K562 (cell line): Measurements from ENCODE around the gene S100P. TPM values are rescaled to one million over a fixed set of nuclear protein-coding genes. Genes with fewer than 3 reads are reported as not detected.

Experiments used
- CBX3 ChIP-seq, 2 experiments: IDR thresholded peaks; 1 replicate in 1 of 2; 2 replicates in 1 of 2; pipeline ENCODE4 v1.6.1; 2012; ENCODE audit warnings: inconsistent platforms in 2 of 2, low read length in 2 of 2, borderline replicate concordance in 1 of 2, control low read depth in 1 of 2
- CHD4 ChIP-seq: fragments of 200-600 bp; sonication (generic); IDR thresholded peaks from 3 replicates; pipeline ENCODE4 v1.6.1; 2012; ENCODE audit warnings: low read depth, mild to moderate bottlenecking, mixed read lengths, low read length, inconsistent platforms; ENCODE audit not compliant: insufficient read depth, insufficient replicate concordance, poor library complexity, severe bottlenecking
- COPS2 ChIP-seq: fragments of 450-650 bp; conservative IDR thresholded peaks from 2 replicates; pipeline ENCODE4 v1.6.1; 2016; ENCODE audit warnings: mild to moderate bottlenecking, moderate library complexity
- DACH1 ChIP-seq: fragments of 450-650 bp; IDR thresholded peaks from 2 replicates; pipeline ENCODE4 v1.6.1; 2018; ENCODE audit not compliant: partially characterized antibody
- ELF2 ChIP-seq: fragments of 250-450 bp; sonication (Bioruptor Pico); IDR thresholded peaks from 2 replicates; pipeline ENCODE4 v1.5.0; 2021; ENCODE audit warnings: mild to moderate bottlenecking
- ESRRB ChIP-seq: fragments of 250-450 bp; sonication (Bioruptor Pico); IDR thresholded peaks from 2 replicates; pipeline ENCODE4 v1.5.0; 2020; ENCODE audit warnings: mild to moderate bottlenecking, moderate library complexity, borderline replicate concordance
- IRF1 ChIP-seq: sonication (generic); formaldehyde crosslinking; IDR thresholded peaks from 2 replicates; pipeline ENCODE4 v1.8.0; 2022; ENCODE audit warnings: missing genetic modification reagents, mild to moderate bottlenecking, borderline replicate concordance
- MBD1 ChIP-seq: fragments of 250-450 bp; sonication (Bioruptor Pico); IDR thresholded peaks from 2 replicates; pipeline ENCODE4 v1.8.0; 2022; ENCODE audit warnings: inconsistent platforms
- NCOR1 ChIP-seq: fragments of 450-650 bp; IDR thresholded peaks from 2 replicates; pipeline ENCODE4 v1.6.1; 2016; ENCODE audit warnings: mild to moderate bottlenecking, moderate library complexity
- NFIC ChIP-seq: fragments of 450-650 bp; IDR thresholded peaks from 2 replicates; pipeline ENCODE4 v1.6.1; 2017; ENCODE audit warnings: mild to moderate bottlenecking, inconsistent platforms
- PCBP2 ChIP-seq: fragments of 200-400 bp; formaldehyde crosslinking; IDR thresholded peaks from 2 replicates; pipeline ENCODE4 v1.6.1; 2018; ENCODE audit warnings: low read length, low read depth, mild to moderate bottlenecking, moderate library complexity; ENCODE audit not compliant: poor library complexity, severe bottlenecking
- PHF21A ChIP-seq: fragments of 450-650 bp; IDR thresholded peaks from 2 replicates; pipeline ENCODE4 v1.6.1; 2017; ENCODE audit warnings: low read depth, borderline replicate concordance
- RERE ChIP-seq: sonication (generic); formaldehyde crosslinking; IDR thresholded peaks from 2 replicates; pipeline ENCODE4 v1.8.0; 2023; ENCODE audit warnings: missing genetic modification reagents, mild to moderate bottlenecking, borderline replicate concordance
- SRSF7 ChIP-seq: fragments of 200-400 bp; formaldehyde crosslinking; optimal IDR thresholded peaks from 2 replicates; pipeline ENCODE3; 2017; ENCODE audit warnings: mild to moderate bottlenecking, low read depth, low read length
- XRCC3 ChIP-seq: fragments of 450-650 bp; IDR thresholded peaks from 2 replicates; pipeline ENCODE4 v1.6.1; 2017; ENCODE audit warnings: mild to moderate bottlenecking, moderate library complexity
- ZNF277 ChIP-seq: fragments of 250-450 bp; sonication (Bioruptor Pico); IDR thresholded peaks from 2 replicates; pipeline ENCODE4 v1.8.0; 2022; ENCODE audit warnings: inconsistent platforms, mild to moderate bottlenecking, moderate library complexity, borderline replicate concordance
- ZNF311 ChIP-seq: fragments of 250-450 bp; sonication (Bioruptor Pico); IDR thresholded peaks from 2 replicates; pipeline ENCODE4 v1.4.0; 2020; ENCODE audit warnings: mild to moderate bottlenecking, moderate library complexity
- ZNF764 ChIP-seq: fragments of 250-450 bp; sonication (Bioruptor Pico); IDR thresholded peaks from 2 replicates; pipeline ENCODE4 v1.4.0; 2020; ENCODE audit warnings: low read depth, mild to moderate bottlenecking, moderate library complexity
- ZSCAN32 ChIP-seq: fragments of 450-650 bp; formaldehyde crosslinking; IDR thresholded peaks from 2 replicates; pipeline ENCODE4 v1.4.0; 2020; ENCODE audit warnings: mild to moderate bottlenecking, moderate library complexity
- polyA plus RNA-seq, 8 experiments: library from polyadenylated mRNA; depleted of rRNA in 4 of 8; stranded (reverse) in 5 of 8; unstranded in 3 of 8; fragments of >200 nt; fragmentation: Nextera tagmentation in 2 of 8; fragmentation: Illumina TruSeq in 1 of 8; extraction: Ambion mirVana in 2 of 8; extraction: Trizol in 1 of 8; gene quantifications; 2 replicates each; pipeline versions ENCODE4 v1.2.1 to v1.2.3, GENCODE V29; 2011 to 2014; ENCODE audit warnings: inconsistent platforms in 1 of 8, missing spikeins in 1 of 8
- total RNA-seq, 7 experiments: library from RNA; depleted of rRNA in 6 of 7; stranded (reverse); fragments of >200 nt in 6 of 7; fragmentation: Illumina TruSeq in 2 of 7; extraction: Trizol in 2 of 7; gene quantifications; 2 replicates each; pipeline versions ENCODE4 v1.2.1 to v1.2.3, GENCODE V29; 2011 to 2021; ENCODE audit warnings: low replicate concordance in 1 of 7

S100P gene
- total and polyA plus RNA-seq, 9 of the 15 experiments (the other 6 are each of a cell fraction or from before 2014, with no cell fraction given): 4.1 to 23.8 (median 7.5) TPM

- no peak for TF ChIP-seq CHD4
- no peak for TF ChIP-seq XRCC3
- TF ChIP-seq ZNF764 (CRISPR knock-in tag): no peak
- TF ChIP-seq RERE (CRISPR knock-in tag): no peak
- TF ChIP-seq CBX3 (IDR thresholded peaks at IDR 0.05; ENCODE audit: borderline replicate concordance in 1 of 2, low read length in 2 of 2): 0 out of 3 replicates have a peak, but pooled peaks of 1 of the 2 experiments have one; percentile 16
- TF ChIP-seq NFIC: no peak
- TF ChIP-seq COPS2: no peak
- TF ChIP-seq NCOR1: no peak
- no peak for TF ChIP-seq ELF2 (CRISPR knock-in tag)
- TF ChIP-seq ZNF277 (CRISPR knock-in tag): no peak
- no peak for TF ChIP-seq SRSF7
- TF ChIP-seq ZSCAN32 (CRISPR knock-in tag): no peak
- no peak for TF ChIP-seq MBD1 (CRISPR knock-in tag)
- no peak for TF ChIP-seq DACH1
- no peak for TF ChIP-seq PCBP2
- 0 out of 2 replicates have a peak, but pooled peaks have one; percentile 33 for TF ChIP-seq IRF1
- peak; percentile 66 for TF ChIP-seq ZNF311
- TF ChIP-seq ESRRB (CRISPR knock-in tag): no peak
- no peak for TF ChIP-seq PHF21A
Observed at GRCh38 chr4:6688879-6689505, 4.7 kb upstream of the S100P start (continued).
